Body of pancreas (tissue), 4 donors: Measurements from ENCODE around the gene ATXN7L3.

Experiments
- POLR2A ChIP-seq, 3 donors: fragments of 450-650 bp; IDR thresholded peaks; one replicate each; pipeline ENCODE4 v1.6.1; 2016; ENCODE audit warnings: antibody characterized with exemption in 3 of 3, mild to moderate bottlenecking in 2 of 3
- TF ChIP-seq, protein P1 (sequence below), 7 experiments: fragments of 450-650 bp in 4 of 7; fragments of 200-600 bp in 3 of 7; sonication (generic) in 3 of 7; IDR thresholded peaks; one replicate each; pipeline ENCODE4 v1.5.1; 2016 to 2019; ENCODE audit warnings: antibody characterized with exemption in 7 of 7

DNA sequence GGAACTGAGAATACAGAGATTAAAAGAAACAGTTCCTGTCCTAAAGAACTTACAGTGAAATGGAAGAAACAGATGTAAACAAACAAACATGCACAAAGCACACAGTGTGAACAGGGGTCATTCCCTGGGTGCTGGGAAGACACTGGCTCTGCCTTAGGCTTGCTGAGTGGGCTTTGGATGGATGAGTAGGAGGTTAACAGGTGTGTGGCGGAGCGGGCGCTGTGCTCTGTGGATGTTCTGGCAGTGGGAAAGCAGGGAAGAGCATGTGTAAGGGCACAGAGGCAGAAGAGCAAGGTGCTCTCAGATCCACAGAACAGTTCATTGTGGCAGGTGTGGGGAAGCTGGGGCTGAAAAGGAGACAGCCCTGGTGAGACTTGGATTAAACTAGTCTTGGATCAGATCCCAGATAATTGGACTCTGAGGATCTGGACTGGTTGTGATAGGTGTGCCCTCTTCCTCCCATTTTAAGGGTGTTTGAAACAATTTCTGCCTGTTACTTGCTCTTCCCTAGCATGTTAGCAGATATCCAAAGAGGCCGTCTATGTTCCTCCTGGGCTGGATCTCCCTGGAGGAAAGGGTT is 49.8 kb downstream of the ATXN7L3 start:
- TF ChIP-seq POLR2A (IDR thresholded peaks at IDR 0.05): no peak
- TF ChIP-seq, protein P1, sequence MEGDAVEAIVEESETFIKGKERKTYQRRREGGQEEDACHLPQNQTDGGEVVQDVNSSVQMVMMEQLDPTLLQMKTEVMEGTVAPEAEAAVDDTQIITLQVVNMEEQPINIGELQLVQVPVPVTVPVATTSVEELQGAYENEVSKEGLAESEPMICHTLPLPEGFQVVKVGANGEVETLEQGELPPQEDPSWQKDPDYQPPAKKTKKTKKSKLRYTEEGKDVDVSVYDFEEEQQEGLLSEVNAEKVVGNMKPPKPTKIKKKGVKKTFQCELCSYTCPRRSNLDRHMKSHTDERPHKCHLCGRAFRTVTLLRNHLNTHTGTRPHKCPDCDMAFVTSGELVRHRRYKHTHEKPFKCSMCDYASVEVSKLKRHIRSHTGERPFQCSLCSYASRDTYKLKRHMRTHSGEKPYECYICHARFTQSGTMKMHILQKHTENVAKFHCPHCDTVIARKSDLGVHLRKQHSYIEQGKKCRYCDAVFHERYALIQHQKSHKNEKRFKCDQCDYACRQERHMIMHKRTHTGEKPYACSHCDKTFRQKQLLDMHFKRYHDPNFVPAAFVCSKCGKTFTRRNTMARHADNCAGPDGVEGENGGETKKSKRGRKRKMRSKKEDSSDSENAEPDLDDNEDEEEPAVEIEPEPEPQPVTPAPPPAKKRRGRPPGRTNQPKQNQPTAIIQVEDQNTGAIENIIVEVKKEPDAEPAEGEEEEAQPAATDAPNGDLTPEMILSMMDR (IDR thresholded peaks at IDR 0.05): no peak
